CD14-positive monocyte (primary cell): ENCODE results near the gene SELL. TPM values are rescaled to one million over a fixed set of nuclear protein-coding genes. Genes with fewer than 3 reads are reported as not detected.
"Not testable (repeated sequence)": the region's sequence is repeated elsewhere in the genome, so short reads cannot be mapped to it uniquely, and the experiment has no call there.

Experiments
- DNase-seq, 3 donors: peaks; one replicate each; pipeline ENCODE4 v3.0.0-alpha.2; 2011 to 2022
- H2AFZ ChIP-seq: 2 replicates; pipeline ENCODE4 v1.6.0; 2012; ENCODE audit warnings: mild to moderate bottlenecking, low read depth, low read length, inconsistent platforms; ENCODE audit not compliant: insufficient read depth, poor library complexity, severe bottlenecking
- H3K27ac ChIP-seq, 2 donors: 1 replicate in 1 of 2; 2 replicates in 1 of 2; pipeline ENCODE4 v1.5.1; 2012 to 2013; ENCODE audit warnings: low read length in 2 of 2, control low read depth in 1 of 2, inconsistent platforms in 1 of 2, low read depth in 1 of 2, mild to moderate bottlenecking in 1 of 2
- H3K27me3 ChIP-seq, 2 donors: one replicate each; pipeline versions ENCODE4 v1.6.0 to v1.6.1; 2011 to 2013; ENCODE audit warnings: low read length in 2 of 2; ENCODE audit not compliant: control insufficient read depth in 2 of 2, insufficient read depth in 2 of 2
- H3K36me3 ChIP-seq, 2 donors: replicated peaks in 1 of 2; 1 replicate in 1 of 2; 2 replicates in 1 of 2; pipeline versions ENCODE4 v1.5.1 to v1.6.1; 2012 to 2013; ENCODE audit warnings: low read length in 2 of 2, control low read depth in 1 of 2, inconsistent platforms in 1 of 2, mild to moderate bottlenecking in 1 of 2; ENCODE audit not compliant: insufficient read depth in 2 of 2, control insufficient read depth in 1 of 2
- H3K4me1 ChIP-seq, 2 donors: 1 replicate in 1 of 2; 2 replicates in 1 of 2; pipeline versions ENCODE4 v1.5.1 to v1.6.1; 2012 to 2013; ENCODE audit warnings: low read length in 2 of 2, control low read depth in 1 of 2, inconsistent platforms in 1 of 2, mild to moderate bottlenecking in 1 of 2, moderate library complexity in 1 of 2; ENCODE audit not compliant: insufficient read depth in 2 of 2, control insufficient read depth in 1 of 2
- H3K4me2 ChIP-seq: replicated peaks from 2 replicates; pipeline ENCODE3; 2012; ENCODE audit warnings: low read length, moderate library complexity, mild to moderate bottlenecking; ENCODE audit not compliant: poor library complexity, severe bottlenecking; ENCODE audit errors: extremely low read depth
- H3K4me3 ChIP-seq, 3 experiments: fragments of 200-600 bp in 1 of 3; sonication (generic) in 1 of 3; replicated peaks in 1 of 3; 1 replicate in 2 of 3; 2 replicates in 1 of 3; pipeline ENCODE4 v1.5.1; 2011 to 2013; ENCODE audit warnings: low read length in 3 of 3, mild to moderate bottlenecking in 3 of 3, control low read depth in 2 of 3, low read depth in 2 of 3, inconsistent platforms in 1 of 3, moderate library complexity in 1 of 3
- H3K79me2 ChIP-seq: 2 replicates; pipeline ENCODE4 v1.6.0; 2012; ENCODE audit warnings: mild to moderate bottlenecking, control low read depth, inconsistent platforms, low read length, moderate library complexity; ENCODE audit not compliant: insufficient read depth
- H3K9ac ChIP-seq: 2 replicates; pipeline ENCODE4 v1.6.0; 2017; ENCODE audit warnings: low read length, mild to moderate bottlenecking; ENCODE audit not compliant: insufficient read depth, poor library complexity, severe bottlenecking
- H3K9me3 ChIP-seq, 2 donors: replicated peaks in 1 of 2; 1 replicate in 1 of 2; 2 replicates in 1 of 2; pipeline versions ENCODE4 v1.5.1 to v1.6.1; 2012 to 2013; ENCODE audit warnings: low read length in 2 of 2, control low read depth in 1 of 2; ENCODE audit not compliant: control insufficient read depth in 1 of 2, insufficient read depth in 1 of 2
- H4K20me1 ChIP-seq: 2 replicates; pipeline ENCODE4 v1.6.0; 2012; ENCODE audit warnings: mild to moderate bottlenecking, low read length, control low read depth, moderate library complexity; ENCODE audit not compliant: insufficient read depth
- H3K27ac Mint-ChIP-seq, 7 donors: one replicate each; pipeline ENCODE4 v1.8.0; 2020; ENCODE audit warnings: mild to moderate bottlenecking in 7 of 7, mixed read lengths in 7 of 7, moderate library complexity in 6 of 7, inconsistent platforms in 2 of 7
- H3K27me3 Mint-ChIP-seq, 3 donors: one replicate each; pipeline ENCODE4 v1.8.0; 2021 to 2022; ENCODE audit warnings: low read depth in 3 of 3, mild to moderate bottlenecking in 3 of 3, mixed read lengths in 3 of 3, moderate library complexity in 3 of 3, inconsistent platforms in 1 of 3
- H3K36me3 Mint-ChIP-seq, 2 donors: one replicate each; pipeline ENCODE4 v1.8.0; 2020; ENCODE audit warnings: mixed read lengths in 2 of 2, inconsistent platforms in 1 of 2, mild to moderate bottlenecking in 1 of 2
- H3K4me1 Mint-ChIP-seq: one replicate; pipeline ENCODE4 v1.8.0; 2020; ENCODE audit warnings: mild to moderate bottlenecking, mixed read lengths
- H3K4me3 Mint-ChIP-seq, 2 donors: one replicate each; pipeline ENCODE4 v1.8.0; 2020; ENCODE audit warnings: mild to moderate bottlenecking in 2 of 2, mixed read lengths in 2 of 2, moderate library complexity in 1 of 2
- H3K9me3 Mint-ChIP-seq, 7 donors: one replicate each; pipeline ENCODE4 v1.8.0; 2020 to 2022; ENCODE audit warnings: mixed read lengths in 7 of 7, mild to moderate bottlenecking in 6 of 7, moderate library complexity in 6 of 7, inconsistent platforms in 2 of 7
- CTCF ChIP-seq: fragments of 200-600 bp; IDR thresholded peaks from one replicate; pipeline ENCODE4 v1.8.0; 2022; ENCODE audit warnings: antibody characterized with exemption, mild to moderate bottlenecking
- WGBS: methylation state at CpG from one replicate; pipeline ENCODE4 v1.1.5; 2013; ENCODE audit warnings: missing lambda C conversion rate; ENCODE audit not compliant: insufficient coverage; 5-methylcytosine and 5-hydroxymethylcytosine counted together
- intact Hi-C, 2 donors: fragments of 100-400 bp; cut with micrococcal nuclease; formaldehyde crosslinking; loops; one replicate each; pipeline versions ENCODE4 v1.15.0 to v1.15.1; 2023
- polyA plus RNA-seq, 3 donors: library from polyadenylated mRNA; depleted of rRNA in 1 of 3; unstranded in 2 of 3; stranded (reverse) in 1 of 3; fragments of 300-500 nt in 2 of 3; fragments of >200 nt in 1 of 3; fragmentation: Illumina TruSeq in 2 of 3; gene quantifications; 1 replicate in 2 of 3; 2 replicates in 1 of 3; pipeline ENCODE4 v1.2.3, GENCODE V29; 2012 to 2021

SELL gene
- polyA plus RNA-seq, 3 donors, result 153 to 1,885 (median 1,118) TPM

- Mint-ChIP-seq H3K4me1 (no peaks in the 10 kb centered on the region), H3K27me3 (peaks cover 0 to 2% (median 0%) of the 10 kb centered on the region in 3 donors), H3K36me3 (no peaks in the 10 kb centered on the region), H3K27ac (no peak overlapping the region), H3K4me3 (no peak overlapping the region), H3K9me3 (peaks cover 0 to 4% (median 1%) of the 10 kb centered on the region in 7 donors)
- DNase-seq, result no peak
- no peaks in the 10 kb centered on the region for H3K9me3 ChIP-seq
- H3K4me2 ChIP-seq, result no peak overlapping the region
- H3K27ac ChIP-seq, result no peak overlapping the region
- no peak overlapping the region for H3K4me3 ChIP-seq
- H3K36me3 ChIP-seq, result no peaks in the 10 kb centered on the region
- H3K27me3 ChIP-seq, result no peaks in the 10 kb centered on the region
- TF ChIP-seq CTCF, result no peak
- intact Hi-C loops, result no loop called here
- H3K79me2 ChIP-seq, result no peaks in the 10 kb centered on the region
- no peak overlapping the region for H3K9ac ChIP-seq
- no peaks in the 10 kb centered on the region for H3K4me1 ChIP-seq
- no peak overlapping the region for H2AFZ ChIP-seq
- H4K20me1 ChIP-seq, result no peaks in the 10 kb centered on the region
Measured at GRCh38 chr1:169722779-169723178, 11.4 kb upstream of the SELL start.

- Histone ChIP-seq H3K4me1 (peaks cover 6 to 21% of the 10 kb centered on the region in 2 donors), H3K79me2 (peaks cover 16% of the 10 kb centered on the region)
- H3K36me3 Mint-ChIP-seq, intact Hi-C loops, H4K20me1 ChIP-seq, H3K27ac ChIP-seq, H3K9me3 ChIP-seq, H3K27ac Mint-ChIP-seq, H3K4me2 ChIP-seq, H3K9ac ChIP-seq, H3K27me3 Mint-ChIP-seq, H2AFZ ChIP-seq, H3K36me3 ChIP-seq, H3K27me3 ChIP-seq, H3K4me3 ChIP-seq, DNase-seq, H3K4me3 Mint-ChIP-seq: not testable (repeated sequence)
- Mint-ChIP-seq H3K4me1 (peaks cover 11% of the 10 kb centered on the region), H3K9me3 (peaks cover 13 to 26% (median 20%) of the 10 kb centered on the region in 7 donors)
- no CpG with 5 or more reads among the region's 2 CpGs for WGBS
Measured at GRCh38 chr1:169715100-169715499, 3.7 kb upstream of the SELL start.

- not testable (repeated sequence) for H3K9ac ChIP-seq, H3K27me3 Mint-ChIP-seq, DNase-seq, H3K27ac ChIP-seq, H3K36me3 Mint-ChIP-seq, H2AFZ ChIP-seq, H3K4me3 Mint-ChIP-seq, H3K9me3 ChIP-seq, H3K27ac Mint-ChIP-seq, H3K4me2 ChIP-seq, H3K4me3 ChIP-seq, H3K36me3 ChIP-seq, H3K27me3 ChIP-seq, H4K20me1 ChIP-seq
- WGBS, result 100% methylated on average over 2 of the region's 5 CpGs
- Histone ChIP-seq H3K4me1 (peaks cover 13 to 41% of the 10 kb centered on the region in 2 donors), H3K79me2 (peaks cover 36% of the 10 kb centered on the region)
- peaks cover 27% of the 10 kb centered on the region for H3K4me1 Mint-ChIP-seq
- intact Hi-C loops, result loop anchor here in 1 of 2 donors (5.0 kb wide), 1 partner anchor 126 kb away; the partner anchor contains the start of gene F5
- peaks cover 13 to 24% (median 20%) of the 10 kb centered on the region in 7 donors for H3K9me3 Mint-ChIP-seq
Measured at GRCh38 chr1:169713090-169713489, 1.7 kb upstream of the SELL start.
